GM04504 (cell line): ENCODE results near the gene UBE2A.
A peak's percentile ranks its signal among the peaks of the same experiment; 100 is the strongest.

Experiments
- DNase-seq: peaks from one replicate; pipeline ENCODE4 v3.0.0-alpha.2; 2012; ENCODE audit warnings: low read depth

UBE2A gene

GRCh38 chrX:119574394-119575266, at the start of gene UBE2A:
UBE2A (plus strand) TSS chrX:119574563; CDS start chrX:119574712, 149 bp downstream.
- peak; percentile 77 for DNase-seq

DNA sequence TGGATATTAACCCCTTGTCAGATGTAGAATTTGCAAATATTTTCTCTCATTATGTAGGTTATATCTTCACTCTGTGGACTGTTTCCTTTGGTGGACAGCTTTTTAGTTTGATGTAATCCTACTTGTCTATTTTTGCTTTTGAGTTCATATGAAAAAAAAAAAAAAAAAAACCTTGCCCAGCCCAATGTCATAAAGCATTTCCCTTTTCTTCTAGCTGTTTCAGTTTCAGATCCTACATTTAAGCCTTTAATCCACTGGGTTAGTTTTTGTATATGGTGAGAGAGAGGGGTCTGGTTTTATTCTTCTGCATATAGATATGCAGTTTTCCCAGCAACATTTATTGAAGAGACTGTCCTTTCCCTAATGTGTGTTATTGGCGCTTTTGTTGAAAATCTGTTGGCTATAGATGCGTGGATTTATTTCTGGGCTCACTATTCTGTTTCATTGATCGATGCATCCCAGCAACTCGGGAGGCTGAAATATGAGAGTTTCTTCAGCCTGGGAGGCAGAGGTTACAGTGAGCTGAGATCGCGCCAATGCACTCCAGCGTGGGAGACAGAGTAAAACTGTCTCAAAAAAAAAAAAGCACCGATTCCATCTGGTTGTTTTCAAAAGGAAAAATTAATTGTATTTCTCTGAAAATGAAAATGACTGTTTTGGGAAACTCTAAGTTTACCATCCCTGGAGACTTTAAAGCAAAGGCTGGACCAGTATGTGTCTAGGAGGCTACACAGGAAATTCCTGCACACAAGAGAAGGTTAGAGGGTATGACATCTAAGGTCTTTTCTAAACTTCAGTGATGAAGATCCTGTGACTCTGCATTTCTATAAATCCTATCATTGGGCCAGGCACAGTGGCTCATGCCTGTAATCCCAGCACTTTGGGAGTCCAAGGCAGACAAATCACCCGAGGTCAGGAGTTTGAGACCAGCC, 44.8 kb upstream of the UBE2A start:
- no peak for DNase-seq

- no peak for DNase-seq
Measured at GRCh38 chrX:119537487-119537886, 36.9 kb upstream of the UBE2A start.

- no peak for DNase-seq
Measured at GRCh38 chrX:119539872-119540271, 34.5 kb upstream of the UBE2A start.

DNA sequence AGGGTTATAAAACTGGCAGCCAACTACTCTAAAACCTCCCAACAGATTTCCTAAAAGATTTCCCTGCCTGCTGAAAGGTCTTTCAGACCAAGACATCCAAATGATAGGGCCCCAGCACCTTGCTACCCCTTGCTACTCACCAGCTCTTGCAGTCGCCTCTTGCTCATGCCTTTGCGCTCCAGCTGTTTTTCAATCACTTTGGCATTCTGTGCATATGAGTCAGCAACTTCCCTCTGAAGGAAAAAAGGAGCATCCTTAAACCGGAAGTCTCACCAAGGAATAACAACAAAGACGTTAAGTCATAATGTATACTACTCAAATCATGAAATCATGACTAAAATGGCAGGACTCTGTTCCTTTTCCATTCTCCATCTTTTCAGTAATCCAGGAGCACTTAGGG, 33.2 kb upstream of the UBE2A start:
- DNase-seq, result peak; percentile 29

DNA sequence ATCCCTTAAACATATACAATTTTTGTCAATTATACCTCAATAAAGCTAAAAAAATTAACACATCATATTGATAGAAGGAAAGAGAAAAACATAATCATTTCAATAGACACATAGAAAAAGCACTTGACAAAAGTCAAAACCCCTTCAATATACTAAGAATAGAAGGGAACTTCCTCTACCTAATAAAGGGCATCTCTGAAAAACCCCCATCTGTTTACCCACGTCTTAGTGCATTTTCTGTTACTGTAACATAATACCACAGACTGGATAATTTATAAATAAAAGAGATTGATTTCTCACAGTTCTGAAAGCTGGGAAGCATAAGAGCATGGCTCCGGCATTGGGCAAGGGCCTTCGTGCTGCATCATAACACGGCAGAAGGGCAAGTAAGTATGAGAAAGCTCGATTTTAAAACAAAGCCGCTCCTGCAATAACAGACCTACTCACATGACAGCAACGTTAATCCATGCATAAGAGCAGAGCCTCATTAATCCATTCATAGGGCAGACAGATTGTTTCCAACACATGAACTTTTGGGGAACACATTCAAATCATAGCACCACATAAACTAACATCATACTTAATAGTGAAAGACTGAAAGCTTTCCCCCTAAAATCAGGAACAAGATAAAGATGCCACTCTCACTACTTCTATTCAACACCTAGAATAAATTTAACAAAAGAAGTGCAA, 24.9 kb upstream of the UBE2A start:
- DNase-seq, result no peak

DNA sequence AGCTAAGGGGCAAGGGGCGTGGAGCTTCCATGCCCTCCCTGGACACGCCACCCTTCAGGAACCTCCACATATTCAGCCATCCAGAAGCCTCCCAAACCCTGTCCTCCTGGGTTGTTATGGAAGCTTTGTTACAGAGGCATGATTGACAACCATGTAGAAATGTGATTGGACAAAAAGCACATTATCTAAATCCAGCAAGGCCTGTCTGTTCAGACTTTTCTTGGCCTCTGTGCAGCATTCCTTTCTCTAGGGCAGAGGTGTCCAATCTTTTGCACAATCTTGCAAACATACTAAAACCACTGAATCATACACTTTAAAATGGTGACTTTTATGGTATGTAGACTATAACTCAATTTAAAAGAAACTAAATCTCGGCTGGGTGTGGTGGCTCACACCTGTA, 21.9 kb upstream of the UBE2A start:
- peak; percentile 23 for DNase-seq

GRCh38 chrX:119565107-119565663, 9.2 kb upstream of the UBE2A start, which contains the start of gene STEEP1:
STEEP1 (minus strand) TSS chrX:119565409; CDS start chrX:119565355, 54 bp downstream.
- DNase-seq, result peak; percentile 74

- DNase-seq, result no peak
Measured at GRCh38 chrX:119570351-119570835, 4.0 kb upstream of the UBE2A start.

DNA sequence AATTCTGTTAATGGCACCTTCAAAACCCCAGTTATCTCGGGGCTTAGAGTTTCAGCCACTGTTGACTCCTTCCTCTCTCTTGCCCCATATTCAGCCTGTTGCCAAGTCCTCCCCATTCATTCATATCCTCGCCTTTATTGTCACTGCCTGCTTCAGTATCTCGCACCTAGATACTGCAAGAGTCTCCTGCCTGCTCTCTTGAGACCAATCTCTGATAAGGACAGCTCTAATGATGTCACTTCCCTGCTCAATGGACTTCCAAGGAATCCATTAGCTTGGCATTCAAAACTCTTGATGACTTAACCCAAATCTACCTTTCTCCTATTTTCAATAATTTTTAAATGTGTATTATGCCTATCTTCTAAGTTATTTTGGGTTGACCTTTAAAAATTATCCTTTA, 1.1 kb upstream of the UBE2A start:
- DNase-seq, result no peak

GRCh38 chrX:119573840-119574393, 446 bp upstream of the UBE2A start:
- peak; percentile 14 for DNase-seq

GRCh38 chrX:119579414-119579813, 5.1 kb downstream of the UBE2A start:
- DNase-seq, result no peak

- DNase-seq, result no peak
Measured at GRCh38 chrX:119583431-119584059, 9.2 kb downstream of the UBE2A start.

GRCh38 chrX:119589810-119590209, 15.4 kb downstream of the UBE2A start:
- DNase-seq, result no peak

- no peak for DNase-seq
Measured at GRCh38 chrX:119602701-119603255, 28.4 kb downstream of the UBE2A start.

DNA sequence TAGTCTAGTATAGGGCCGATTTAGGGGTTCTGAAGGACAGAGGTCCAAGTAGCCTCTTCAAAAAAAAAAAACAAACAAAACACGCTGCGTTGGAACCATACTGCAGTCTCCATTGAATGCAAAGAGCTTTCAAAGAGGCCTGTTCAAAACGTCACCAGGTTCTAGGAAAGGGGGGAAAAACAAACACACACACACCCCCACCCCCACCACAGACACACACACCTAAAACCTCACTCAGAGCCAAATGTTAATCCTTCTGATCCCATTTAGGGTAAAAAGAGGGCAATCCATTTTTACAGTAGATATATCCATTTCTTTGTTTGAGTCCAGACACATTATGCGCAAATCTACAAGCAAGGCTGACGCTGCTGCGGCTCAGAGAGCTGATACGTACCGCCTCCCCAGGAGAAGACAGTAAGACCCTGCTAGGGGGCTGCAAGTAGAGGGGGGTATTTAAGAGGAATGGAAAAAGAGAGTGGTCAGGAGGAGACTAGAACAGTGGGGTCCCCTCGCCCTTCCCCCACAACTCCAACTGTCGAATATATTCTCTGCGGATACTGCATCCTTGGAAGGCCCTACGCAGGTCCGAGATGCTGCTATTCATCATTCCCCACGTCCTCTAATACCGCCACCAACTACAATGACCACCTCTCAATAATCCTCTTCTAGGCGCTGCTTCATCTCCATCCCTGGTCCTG, 30.6 kb downstream of the UBE2A start:
- no peak for DNase-seq

DNA sequence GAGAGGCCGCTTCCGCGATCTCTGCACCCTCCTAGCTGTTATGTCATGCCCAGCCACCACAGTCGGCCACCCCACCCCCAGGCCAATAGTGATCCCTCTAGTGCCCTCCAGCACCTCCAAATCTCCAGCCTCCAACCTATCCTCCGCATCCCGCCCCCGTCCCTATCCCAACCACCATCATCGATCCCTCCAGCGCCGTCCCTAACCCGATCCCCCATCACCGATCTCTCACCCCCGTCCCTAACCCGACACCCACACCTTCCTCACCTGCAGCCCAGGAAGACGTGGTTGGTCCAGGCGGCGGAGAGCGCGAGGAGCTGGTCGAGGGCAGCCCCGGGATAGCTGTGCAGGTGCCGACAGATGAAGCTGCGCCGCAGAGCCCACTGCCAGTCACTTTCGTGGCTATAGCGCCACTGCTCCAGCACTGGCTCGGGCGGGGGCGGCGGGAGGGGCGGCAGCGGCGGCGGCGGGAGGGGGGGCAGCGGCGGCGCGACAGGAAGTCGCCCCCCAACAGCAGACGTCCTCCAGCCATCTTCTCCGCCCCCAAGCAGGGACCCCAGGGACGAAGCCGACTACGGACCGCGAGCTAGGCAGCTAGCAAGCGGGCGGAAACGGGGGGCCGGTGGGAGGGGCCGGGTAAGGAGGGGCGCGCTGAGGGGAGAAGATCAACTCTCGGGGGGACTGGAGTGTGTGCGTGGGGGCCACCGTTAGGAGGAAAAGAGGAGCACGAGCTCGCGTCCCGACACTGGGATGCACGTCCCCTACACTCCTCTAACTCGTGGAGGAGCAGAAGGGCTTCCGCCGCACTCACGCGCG, 31.3 kb downstream of the UBE2A start:
- no peak for DNase-seq

- peak; percentile 69 for DNase-seq
Measured at GRCh38 chrX:119606280-119607017, 32.1 kb downstream of the UBE2A start, which contains the start of gene NKRF. NKRF (minus strand) TSS chrX:119606424.
